SHP77 (cell line): ENCODE results near the gene DNASE1L1.

Source experiments
- DNase-seq, 2 experiments: peaks; one replicate each; lab custom pipeline; 2025; lab: John Stamatoyannopoulos, UW

Gene DNASE1L1

GRCh38 chrX:154367474-154368308 is 41.4 kb downstream of the DNASE1L1 start:
- DNase-seq: no peak

GRCh38 chrX:154366666-154367055 is 42.4 kb downstream of the DNASE1L1 start:
- no peak for DNase-seq

GRCh38 chrX:154365997-154366665 is 42.9 kb downstream of the DNASE1L1 start:
- DNase-seq: no peak

- DNase-seq: no peak
Measured at GRCh38 chrX:154365052-154365600, 43.9 kb downstream of the DNASE1L1 start.

- no peak for DNase-seq
Measured at GRCh38 chrX:154363706-154364439, 45.2 kb downstream of the DNASE1L1 start.

- DNase-seq: no peak
Measured at GRCh38 chrX:154362085-154362742, 46.8 kb downstream of the DNASE1L1 start.

- no peak for DNase-seq
Measured at GRCh38 chrX:154360155-154360713, 48.8 kb downstream of the DNASE1L1 start.

GRCh38 chrX:154359362-154360154 is 49.5 kb downstream of the DNASE1L1 start:
- no peak for DNase-seq

GRCh38 chrX:154358829-154359228 is 50.2 kb downstream of the DNASE1L1 start:
- no peak for DNase-seq

GRCh38 chrX:154358011-154358410 is 51.0 kb downstream of the DNASE1L1 start:
- DNase-seq: no peak

- DNase-seq: no peak
Measured at GRCh38 chrX:154357205-154357604, 51.8 kb downstream of the DNASE1L1 start.

- no peak for DNase-seq
Measured at GRCh38 chrX:154356596-154356995, 52.5 kb downstream of the DNASE1L1 start.

GRCh38 chrX:154355776-154356140 is 53.3 kb downstream of the DNASE1L1 start:
- no peak for DNase-seq

GRCh38 chrX:154355094-154355775 is 53.8 kb downstream of the DNASE1L1 start:
- no peak for DNase-seq

- DNase-seq: no peak
Measured at GRCh38 chrX:154354516-154354915, 54.5 kb downstream of the DNASE1L1 start.

GRCh38 chrX:154354013-154354412 is 55.0 kb downstream of the DNASE1L1 start:
- no peak for DNase-seq

GRCh38 chrX:154353172-154353843 is 55.7 kb downstream of the DNASE1L1 start:
- no peak for DNase-seq

GRCh38 chrX:154352466-154352865 is 56.6 kb downstream of the DNASE1L1 start:
- DNase-seq: no peak

GRCh38 chrX:154352012-154352401 is 57.0 kb downstream of the DNASE1L1 start:
- no peak for DNase-seq
